IPS-NIHi7 (cell line): Measurements from ENCODE around the gene ASTN1.

Experiments
- DNase-seq: peaks from one replicate; pipeline ENCODE4 v3.0.0; 2012; ENCODE audit warnings: mixed read lengths; ENCODE audit errors: extremely low spot score

ASTN1 gene

GRCh38 chr1:176931526-176931925, 233.0 kb downstream of the ASTN1 start:
- no peak for DNase-seq

- no peak for DNase-seq
These were observed 238.0 kb downstream of the ASTN1 start for GRCh38 chr1:176926330-176927086.

- DNase-seq, result no peak
These were observed 239.3 kb downstream of the ASTN1 start for GRCh38 chr1:176925223-176925622.

GRCh38 chr1:176923283-176923682, 241.2 kb downstream of the ASTN1 start:
- no peak for DNase-seq

GRCh38 chr1:176919386-176920378, 244.8 kb downstream of the ASTN1 start:
- no peak for DNase-seq

GRCh38 chr1:176905648-176906047, 258.9 kb downstream of the ASTN1 start:
- DNase-seq, result no peak

- peak; percentile 26 for DNase-seq
These were observed 260.3 kb downstream of the ASTN1 start for GRCh38 chr1:176904057-176904751.

- peak; percentile 17 for DNase-seq
These were observed 261.0 kb downstream of the ASTN1 start for GRCh38 chr1:176903474-176903873.

GRCh38 chr1:176899321-176899720, 265.2 kb downstream of the ASTN1 start:
- no peak for DNase-seq

- peak; percentile 89 for DNase-seq
These were observed 266.9 kb downstream of the ASTN1 start for GRCh38 chr1:176897350-176898236.

GRCh38 chr1:176896216-176896615, 268.3 kb downstream of the ASTN1 start:
- no peak for DNase-seq

- DNase-seq, result no peak
These were observed 270.1 kb downstream of the ASTN1 start for GRCh38 chr1:176894450-176894849.

GRCh38 chr1:176893625-176894352, 270.7 kb downstream of the ASTN1 start:
- no peak for DNase-seq

GRCh38 chr1:176888471-176889032, 276.0 kb downstream of the ASTN1 start:
- no peak for DNase-seq

GRCh38 chr1:176885751-176886150, 278.8 kb downstream of the ASTN1 start:
- no peak for DNase-seq

GRCh38 chr1:176885341-176885740, 279.2 kb downstream of the ASTN1 start:
- no peak for DNase-seq

GRCh38 chr1:176884911-176885310, 279.6 kb downstream of the ASTN1 start:
- no peak for DNase-seq

- no peak for DNase-seq
These were observed 280.2 kb downstream of the ASTN1 start for GRCh38 chr1:176884286-176884685.

GRCh38 chr1:176880955-176881595, 283.4 kb downstream of the ASTN1 start:
- DNase-seq, result peak; percentile 92
